Osteoblast (primary cell): Measurements from ENCODE around the gene TECRL. TPM values are rescaled to one million over a fixed set of nuclear protein-coding genes. Genes with fewer than 3 reads are reported as not detected.

Experiments used
- DNase-seq: peaks from one replicate; pipeline ENCODE4 v3.0.0; 2011; ENCODE audit warnings: low spot score, mixed read lengths; ENCODE audit not compliant: insufficient read length; ENCODE audit errors: missing footprints
- H2AFZ ChIP-seq: 2 replicates; pipeline ENCODE4 v1.6.0; 2011; ENCODE audit warnings: mild to moderate bottlenecking, low read length
- H3K27ac ChIP-seq: 2 replicates; pipeline ENCODE4 v1.5.1; 2011; ENCODE audit warnings: mild to moderate bottlenecking, low read depth, low read length, moderate library complexity
- H3K27me3 ChIP-seq: 2 replicates; pipeline ENCODE4 v1.6.0; 2012; ENCODE audit warnings: mild to moderate bottlenecking, control low read depth, inconsistent platforms, low read length, moderate library complexity; ENCODE audit not compliant: insufficient read depth
- H3K36me3 ChIP-seq: 2 replicates; pipeline ENCODE4 v1.5.1; 2011; ENCODE audit warnings: mild to moderate bottlenecking, low read length, control low read depth, moderate library complexity; ENCODE audit not compliant: insufficient read depth
- H3K4me1 ChIP-seq: 2 replicates; pipeline ENCODE4 v1.5.1; 2011; ENCODE audit warnings: mild to moderate bottlenecking, low read length, control low read depth, moderate library complexity; ENCODE audit not compliant: insufficient read depth
- H3K4me2 ChIP-seq: 2 replicates; pipeline ENCODE4 v1.6.0; 2011; ENCODE audit warnings: mild to moderate bottlenecking, low read length; ENCODE audit not compliant: insufficient read depth
- H3K4me3 ChIP-seq: fragments of 200-600 bp; sonication (generic); 3 replicates; pipeline ENCODE4 v1.5.1; 2012; ENCODE audit warnings: mild to moderate bottlenecking, low read length, inconsistent platforms; ENCODE audit not compliant: insufficient read depth
- H3K79me2 ChIP-seq: 2 replicates; pipeline ENCODE4 v1.6.0; 2012; ENCODE audit warnings: mild to moderate bottlenecking, low read length, control low read depth, inconsistent platforms; ENCODE audit not compliant: insufficient read depth
- H3K9me3 ChIP-seq: 2 replicates; pipeline ENCODE4 v1.5.1; 2011; ENCODE audit warnings: low read depth, low read length, control low read depth
- H4K20me1 ChIP-seq: 2 replicates; pipeline ENCODE4 v1.6.0; 2012; ENCODE audit warnings: mild to moderate bottlenecking, low read length, control low read depth; ENCODE audit not compliant: insufficient read depth
- CTCF ChIP-seq: IDR thresholded peaks from 2 replicates; pipeline ENCODE4 v1.5.1; 2011; ENCODE audit warnings: mild to moderate bottlenecking, low read depth, low read length, moderate library complexity; ENCODE audit errors: extremely low read depth
- total RNA-seq: library from RNA; depleted of rRNA; stranded (reverse); fragments of >200 nt; gene quantifications from 2 replicates; pipeline ENCODE4 v1.2.3, GENCODE V29; 2012

TECRL gene
- total RNA-seq, 1 donor: not detected

- H3K36me3 ChIP-seq: no peaks in the 10 kb centered on the region
- no peak overlapping the region for H3K27ac ChIP-seq
- H3K4me3 ChIP-seq: no peak overlapping the region
- no peak for TF ChIP-seq CTCF
- H3K9me3 ChIP-seq: no peaks in the 10 kb centered on the region
- H4K20me1 ChIP-seq: no peaks in the 10 kb centered on the region
- no peak for DNase-seq
- no peak overlapping the region for H3K4me2 ChIP-seq
- H2AFZ ChIP-seq: no peak overlapping the region
- H3K79me2 ChIP-seq: no peaks in the 10 kb centered on the region
- H3K4me1 ChIP-seq: no peaks in the 10 kb centered on the region
- no peaks in the 10 kb centered on the region for H3K27me3 ChIP-seq
These were observed 2.2 kb downstream of the TECRL start for GRCh38 chr4:64407000-64407399.

- Histone ChIP-seq H4K20me1 (no peaks in the 10 kb centered on the region), H3K79me2 (no peaks in the 10 kb centered on the region), H2AFZ (no peak overlapping the region), H3K36me3 (no peaks in the 10 kb centered on the region), H3K4me3 (no peak overlapping the region), H3K9me3 (peaks cover 2% of the 10 kb centered on the region), H3K4me1 (no peaks in the 10 kb centered on the region), H3K4me2 (no peak overlapping the region), H3K27me3 (no peaks in the 10 kb centered on the region), H3K27ac (no peak overlapping the region)
- TF ChIP-seq CTCF: no peak
- DNase-seq: no peak
These were observed 3.5 kb downstream of the TECRL start for GRCh38 chr4:64405761-64406160.

- TF ChIP-seq CTCF: no peak
- Histone ChIP-seq H3K4me1 (no peaks in the 10 kb centered on the region), H3K79me2 (no peaks in the 10 kb centered on the region), H3K4me2 (no peak overlapping the region), H3K9me3 (peaks cover 2% of the 10 kb centered on the region), H4K20me1 (no peaks in the 10 kb centered on the region), H3K27me3 (no peaks in the 10 kb centered on the region), H3K27ac (no peak overlapping the region), H3K4me3 (no peak overlapping the region), H2AFZ (no peak overlapping the region), H3K36me3 (no peaks in the 10 kb centered on the region)
- DNase-seq: no peak
These were observed 6.6 kb downstream of the TECRL start for GRCh38 chr4:64402684-64403083.

GRCh38 chr4:64399313-64400109, 9.7 kb downstream of the TECRL start:
- no peak overlapping the region for H3K4me3 ChIP-seq
- H4K20me1 ChIP-seq: no peaks in the 10 kb centered on the region
- H3K79me2 ChIP-seq: no peaks in the 10 kb centered on the region
- no peaks in the 10 kb centered on the region for H3K27me3 ChIP-seq
- no peak overlapping the region for H3K4me2 ChIP-seq
- H3K4me1 ChIP-seq: no peaks in the 10 kb centered on the region
- no peak overlapping the region for H3K27ac ChIP-seq
- H3K9me3 ChIP-seq: peaks cover 2% of the 10 kb centered on the region
- no peak for TF ChIP-seq CTCF
- H2AFZ ChIP-seq: no peak overlapping the region
- DNase-seq: peak; percentile 8
- H3K36me3 ChIP-seq: no peaks in the 10 kb centered on the region
